Measurements from ENCODE around the gene CNTNAP2.

- TF ChIP-seq, protein P1, sequence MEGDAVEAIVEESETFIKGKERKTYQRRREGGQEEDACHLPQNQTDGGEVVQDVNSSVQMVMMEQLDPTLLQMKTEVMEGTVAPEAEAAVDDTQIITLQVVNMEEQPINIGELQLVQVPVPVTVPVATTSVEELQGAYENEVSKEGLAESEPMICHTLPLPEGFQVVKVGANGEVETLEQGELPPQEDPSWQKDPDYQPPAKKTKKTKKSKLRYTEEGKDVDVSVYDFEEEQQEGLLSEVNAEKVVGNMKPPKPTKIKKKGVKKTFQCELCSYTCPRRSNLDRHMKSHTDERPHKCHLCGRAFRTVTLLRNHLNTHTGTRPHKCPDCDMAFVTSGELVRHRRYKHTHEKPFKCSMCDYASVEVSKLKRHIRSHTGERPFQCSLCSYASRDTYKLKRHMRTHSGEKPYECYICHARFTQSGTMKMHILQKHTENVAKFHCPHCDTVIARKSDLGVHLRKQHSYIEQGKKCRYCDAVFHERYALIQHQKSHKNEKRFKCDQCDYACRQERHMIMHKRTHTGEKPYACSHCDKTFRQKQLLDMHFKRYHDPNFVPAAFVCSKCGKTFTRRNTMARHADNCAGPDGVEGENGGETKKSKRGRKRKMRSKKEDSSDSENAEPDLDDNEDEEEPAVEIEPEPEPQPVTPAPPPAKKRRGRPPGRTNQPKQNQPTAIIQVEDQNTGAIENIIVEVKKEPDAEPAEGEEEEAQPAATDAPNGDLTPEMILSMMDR (IDR thresholded peaks at IDR 0.05; ENCODE audit: borderline replicate concordance, extremely low read depth, low read length, poor library complexity, severe bottlenecking): no peak
- no peak for TF ChIP-seq EZH2 (IDR thresholded peaks at IDR 0.05; ENCODE audit: borderline replicate concordance, low read depth, low read length, severe bottlenecking)
Observed at GRCh38 chr7:147182874-147183273, 1066.3 kb downstream of the CNTNAP2 start.
